HepG2 (cell line): Measurements from ENCODE around the gene KAT14. TPM values are rescaled to one million over a fixed set of nuclear protein-coding genes. Genes with fewer than 3 reads are reported as not detected.
A peak's percentile ranks its signal among the peaks of the same experiment; 100 is the strongest.

Source experiments
- ADNP ChIP-seq: sonication (generic); formaldehyde crosslinking; IDR thresholded peaks from 2 replicates; pipeline ENCODE4 v1.4.0; 2020; ENCODE audit warnings: missing genetic modification reagents
- BCL6 ChIP-seq: IDR thresholded peaks from 2 replicates; pipeline ENCODE4 v1.6.1; 2016; ENCODE audit warnings: missing genetic modification reagents, missing compliant biosample characterization
- ELF1 ChIP-seq: sonication (generic); formaldehyde crosslinking; IDR thresholded peaks from 2 replicates; pipeline ENCODE4 v1.4.0; 2020; ENCODE audit warnings: missing genetic modification reagents
- FOSL2 ChIP-seq: sonication (generic); formaldehyde crosslinking; IDR thresholded peaks from 2 replicates; pipeline ENCODE4 v1.4.0; 2020; ENCODE audit warnings: missing genetic modification reagents
- GFI1 ChIP-seq: sonication (generic); formaldehyde crosslinking; IDR thresholded peaks from 2 replicates; pipeline ENCODE4 v1.5.0; 2020; ENCODE audit warnings: missing genetic modification reagents, mild to moderate bottlenecking, borderline replicate concordance
- KDM1A ChIP-seq: IDR thresholded peaks from 2 replicates; pipeline ENCODE4 v1.6.1; 2016; ENCODE audit warnings: missing compliant biosample characterization
- MIXL1 ChIP-seq: IDR thresholded peaks from 2 replicates; pipeline ENCODE4 v1.6.1; 2016
- MTF2 ChIP-seq: sonication (generic); formaldehyde crosslinking; IDR thresholded peaks from 2 replicates; pipeline ENCODE4 v1.5.0; 2020; ENCODE audit warnings: missing genetic modification reagents, borderline replicate concordance
- RARA ChIP-seq: IDR thresholded peaks from 2 replicates; pipeline ENCODE4 v1.6.1; 2016; ENCODE audit warnings: missing genetic modification reagents, missing compliant biosample characterization
- RFX3 ChIP-seq: IDR thresholded peaks from 2 replicates; pipeline ENCODE4 v1.6.1; 2016; ENCODE audit warnings: missing biosample characterization, missing genetic modification reagents
- SAFB2 ChIP-seq: sonication (generic); formaldehyde crosslinking; IDR thresholded peaks from 2 replicates; pipeline ENCODE4 v1.5.1; 2020; ENCODE audit warnings: missing genetic modification reagents, low read depth, mild to moderate bottlenecking, borderline replicate concordance
- SALL1 ChIP-seq: sonication (generic); formaldehyde crosslinking; IDR thresholded peaks from 2 replicates; pipeline ENCODE4 v1.8.0; 2022; ENCODE audit warnings: mild to moderate bottlenecking, missing genetic modification reagents
- SMAD3 ChIP-seq: sonication (generic); formaldehyde crosslinking; IDR thresholded peaks from 2 replicates; pipeline ENCODE4 v1.4.0; 2020; ENCODE audit warnings: missing genetic modification reagents
- SMYD3 ChIP-seq: sonication (generic); formaldehyde crosslinking; IDR thresholded peaks from 2 replicates; pipeline ENCODE4 v1.8.1; 2023; ENCODE audit warnings: mild to moderate bottlenecking, missing genetic modification reagents
- TBX2 ChIP-seq: sonication (generic); formaldehyde crosslinking; IDR thresholded peaks from 2 replicates; pipeline ENCODE4 v1.5.0; 2020; ENCODE audit warnings: missing genetic modification reagents, mild to moderate bottlenecking, borderline replicate concordance
- TOE1 ChIP-seq: sonication (generic); formaldehyde crosslinking; IDR thresholded peaks from 2 replicates; pipeline ENCODE4 v1.4.0; 2020; ENCODE audit warnings: mild to moderate bottlenecking, missing genetic modification reagents
- U2AF1 ChIP-seq: fragments of 200-400 bp; formaldehyde crosslinking; optimal IDR thresholded peaks from 2 replicates; pipeline ENCODE3; 2017; ENCODE audit warnings: mild to moderate bottlenecking, low read depth, low read length
- ZNF121 ChIP-seq: sonication (generic); formaldehyde crosslinking; IDR thresholded peaks from 2 replicates; pipeline ENCODE4 v1.5.0; 2020; ENCODE audit warnings: mild to moderate bottlenecking, missing genetic modification reagents
- ZNF335 ChIP-seq: sonication (generic); formaldehyde crosslinking; IDR thresholded peaks from 2 replicates; pipeline ENCODE4 v1.4.0; 2020; ENCODE audit warnings: missing genetic modification reagents
- ZNF337 ChIP-seq: sonication (generic); formaldehyde crosslinking; IDR thresholded peaks from 2 replicates; pipeline ENCODE4 v1.5.1; 2020; ENCODE audit warnings: missing genetic modification reagents, low read depth, mild to moderate bottlenecking, borderline replicate concordance
- ZNF350 ChIP-seq: sonication (generic); formaldehyde crosslinking; IDR thresholded peaks from 2 replicates; pipeline ENCODE4 v1.4.0; 2020; ENCODE audit warnings: mild to moderate bottlenecking, low read depth, missing genetic modification reagents, borderline replicate concordance
- ZNF44 ChIP-seq: sonication (generic); formaldehyde crosslinking; IDR thresholded peaks from 2 replicates; pipeline ENCODE4 v1.5.1; 2020; ENCODE audit warnings: mild to moderate bottlenecking, missing genetic modification reagents
- ZNF644 ChIP-seq: IDR thresholded peaks from 2 replicates; pipeline ENCODE4 v1.6.1; 2016; ENCODE audit warnings: low read depth
- ZNF713 ChIP-seq: sonication (generic); formaldehyde crosslinking; IDR thresholded peaks from 2 replicates; pipeline ENCODE4 v1.4.0; 2020; ENCODE audit warnings: mild to moderate bottlenecking, missing genetic modification reagents
- ZNF773 ChIP-seq: sonication (generic); formaldehyde crosslinking; IDR thresholded peaks from 2 replicates; pipeline ENCODE4 v1.4.0; 2020; ENCODE audit warnings: missing genetic modification reagents, borderline replicate concordance
- ZNF792 ChIP-seq: IDR thresholded peaks from 2 replicates; pipeline ENCODE4 v1.6.1; 2016
- polyA plus RNA-seq, 8 experiments: library from polyadenylated mRNA; depleted of rRNA in 3 of 8; stranded (reverse) in 7 of 8; unstranded in 1 of 8; fragments of >200 nt; fragmentation: Illumina TruSeq in 4 of 8; extraction: Trizol in 4 of 8; gene quantifications; 2 replicates each; pipeline versions ENCODE4 v1.2.1 to v1.2.3, GENCODE V29; 2011 to 2016; ENCODE audit warnings: low read depth in 4 of 8, missing spikeins in 1 of 8, mixed read lengths in 1 of 8; ENCODE audit not compliant: insufficient read depth in 1 of 8
- total RNA-seq, 5 experiments: library from RNA; depleted of rRNA; stranded (reverse); fragments of >200 nt; fragmentation: Illumina TruSeq; extraction: Trizol; gene quantifications; 2 replicates each; pipeline ENCODE4 v1.2.3, GENCODE V29; 2016; ENCODE audit warnings: low read depth in 1 of 5
- TF ChIP-seq, protein P1 (sequence below): sonication (generic); formaldehyde crosslinking; conservative IDR thresholded peaks from 2 replicates; pipeline ENCODE4 v1.8.0; 2022; ENCODE audit warnings: mild to moderate bottlenecking, moderate library complexity, missing genetic modification reagents
- TF ChIP-seq, protein P2 (sequence below): IDR thresholded peaks from 2 replicates; pipeline ENCODE4 v1.6.1; 2018; ENCODE audit warnings: missing genetic modification reagents
- TF ChIP-seq, protein P3 (sequence below): sonication (generic); formaldehyde crosslinking; IDR thresholded peaks from 2 replicates; pipeline ENCODE4 v1.4.0; 2020; ENCODE audit warnings: missing genetic modification reagents

The KAT14 gene
- total and polyA plus RNA-seq, 2 of the 13 experiments (the other 11 are each of a cell fraction or from before 2014, with no cell fraction given) = 5.1 to 15.1 TPM

DNA sequence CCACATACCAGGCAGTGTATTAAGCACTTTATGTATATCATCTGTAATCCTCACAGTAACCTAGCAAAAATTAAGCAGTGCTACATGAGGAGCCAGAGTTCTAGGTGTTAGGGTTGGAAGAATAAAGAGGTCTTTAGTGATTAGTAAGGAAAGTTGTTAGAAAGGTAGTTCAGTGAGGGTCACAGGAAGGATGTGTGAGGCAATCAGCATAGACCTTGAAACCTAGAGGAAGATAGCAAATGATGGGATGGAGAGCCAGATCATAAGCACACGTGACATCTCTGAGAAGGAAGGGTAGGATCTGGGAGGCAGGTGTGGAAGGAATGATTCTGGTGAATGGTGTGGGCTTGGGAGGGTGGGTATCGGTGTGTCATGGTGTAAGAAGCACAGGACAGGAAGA is 2.2 kb downstream of the KAT14 start (continued):
- TF ChIP-seq MTF2 (CRISPR knock-in tag) = no peak
- TF ChIP-seq U2AF1 = no peak
- 0 out of 2 replicates have a peak, but pooled peaks have one; percentile 42 for TF ChIP-seq TBX2 (CRISPR knock-in tag)
- TF ChIP-seq ZNF121 (CRISPR knock-in tag) = no peak
- no peak for TF ChIP-seq ZNF713 (CRISPR knock-in tag)
- TF ChIP-seq ZNF792 (CRISPR knock-in tag) = no peak
- no peak for TF ChIP-seq ZNF337 (CRISPR knock-in tag)
- TF ChIP-seq ADNP (CRISPR knock-in tag) = no peak
- TF ChIP-seq, protein P1, sequence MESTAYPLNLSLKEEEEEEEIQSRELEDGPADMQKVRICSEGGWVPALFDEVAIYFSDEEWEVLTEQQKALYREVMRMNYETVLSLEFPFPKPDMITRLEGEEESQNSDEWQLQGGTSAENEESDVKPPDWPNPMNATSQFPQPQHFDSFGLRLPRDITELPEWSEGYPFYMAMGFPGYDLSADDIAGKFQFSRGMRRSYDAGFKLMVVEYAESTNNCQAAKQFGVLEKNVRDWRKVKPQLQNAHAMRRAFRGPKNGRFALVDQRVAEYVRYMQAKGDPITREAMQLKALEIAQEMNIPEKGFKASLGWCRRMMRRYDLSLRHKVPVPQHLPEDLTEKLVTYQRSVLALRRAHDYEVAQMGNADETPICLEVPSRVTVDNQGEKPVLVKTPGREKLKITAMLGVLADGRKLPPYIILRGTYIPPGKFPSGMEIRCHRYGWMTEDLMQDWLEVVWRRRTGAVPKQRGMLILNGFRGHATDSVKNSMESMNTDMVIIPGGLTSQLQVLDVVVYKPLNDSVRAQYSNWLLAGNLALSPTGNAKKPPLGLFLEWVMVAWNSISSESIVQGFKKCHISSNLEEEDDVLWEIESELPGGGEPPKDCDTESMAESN (CRISPR knock-in tag) = no peak
- TF ChIP-seq MIXL1 = 0 out of 2 replicates have a peak, but pooled peaks have one; percentile 32
- no peak for TF ChIP-seq ZNF44 (CRISPR knock-in tag)
- no peak for TF ChIP-seq RFX3
- peak; percentile 33; the same call in 1 of the 2 replicates for TF ChIP-seq SMYD3 (CRISPR knock-in tag)
- TF ChIP-seq ELF1 (CRISPR knock-in tag) = no peak
- peak; percentile 62 for TF ChIP-seq BCL6 (CRISPR knock-in tag)
- TF ChIP-seq KDM1A (CRISPR knock-in tag) = no peak
- TF ChIP-seq GFI1 = no peak
- TF ChIP-seq, protein P2, sequence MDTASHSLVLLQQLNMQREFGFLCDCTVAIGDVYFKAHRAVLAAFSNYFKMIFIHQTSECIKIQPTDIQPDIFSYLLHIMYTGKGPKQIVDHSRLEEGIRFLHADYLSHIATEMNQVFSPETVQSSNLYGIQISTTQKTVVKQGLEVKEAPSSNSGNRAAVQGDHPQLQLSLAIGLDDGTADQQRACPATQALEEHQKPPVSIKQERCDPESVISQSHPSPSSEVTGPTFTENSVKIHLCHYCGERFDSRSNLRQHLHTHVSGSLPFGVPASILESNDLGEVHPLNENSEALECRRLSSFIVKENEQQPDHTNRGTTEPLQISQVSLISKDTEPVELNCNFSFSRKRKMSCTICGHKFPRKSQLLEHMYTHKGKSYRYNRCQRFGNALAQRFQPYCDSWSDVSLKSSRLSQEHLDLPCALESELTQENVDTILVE (CRISPR knock-in tag) = no peak
- no peak for TF ChIP-seq SAFB2 (CRISPR knock-in tag)
- no peak for TF ChIP-seq ZNF644
- TF ChIP-seq SMAD3 = no peak
- TF ChIP-seq ZNF773 = no peak
- TF ChIP-seq ZNF350 (CRISPR knock-in tag) = no peak
- no peak for TF ChIP-seq TOE1 (CRISPR knock-in tag)
- TF ChIP-seq ZNF335 = no peak
- TF ChIP-seq SALL1 (CRISPR knock-in tag) = no peak
- no peak for TF ChIP-seq FOSL2 (CRISPR knock-in tag)
- TF ChIP-seq, protein P3, sequence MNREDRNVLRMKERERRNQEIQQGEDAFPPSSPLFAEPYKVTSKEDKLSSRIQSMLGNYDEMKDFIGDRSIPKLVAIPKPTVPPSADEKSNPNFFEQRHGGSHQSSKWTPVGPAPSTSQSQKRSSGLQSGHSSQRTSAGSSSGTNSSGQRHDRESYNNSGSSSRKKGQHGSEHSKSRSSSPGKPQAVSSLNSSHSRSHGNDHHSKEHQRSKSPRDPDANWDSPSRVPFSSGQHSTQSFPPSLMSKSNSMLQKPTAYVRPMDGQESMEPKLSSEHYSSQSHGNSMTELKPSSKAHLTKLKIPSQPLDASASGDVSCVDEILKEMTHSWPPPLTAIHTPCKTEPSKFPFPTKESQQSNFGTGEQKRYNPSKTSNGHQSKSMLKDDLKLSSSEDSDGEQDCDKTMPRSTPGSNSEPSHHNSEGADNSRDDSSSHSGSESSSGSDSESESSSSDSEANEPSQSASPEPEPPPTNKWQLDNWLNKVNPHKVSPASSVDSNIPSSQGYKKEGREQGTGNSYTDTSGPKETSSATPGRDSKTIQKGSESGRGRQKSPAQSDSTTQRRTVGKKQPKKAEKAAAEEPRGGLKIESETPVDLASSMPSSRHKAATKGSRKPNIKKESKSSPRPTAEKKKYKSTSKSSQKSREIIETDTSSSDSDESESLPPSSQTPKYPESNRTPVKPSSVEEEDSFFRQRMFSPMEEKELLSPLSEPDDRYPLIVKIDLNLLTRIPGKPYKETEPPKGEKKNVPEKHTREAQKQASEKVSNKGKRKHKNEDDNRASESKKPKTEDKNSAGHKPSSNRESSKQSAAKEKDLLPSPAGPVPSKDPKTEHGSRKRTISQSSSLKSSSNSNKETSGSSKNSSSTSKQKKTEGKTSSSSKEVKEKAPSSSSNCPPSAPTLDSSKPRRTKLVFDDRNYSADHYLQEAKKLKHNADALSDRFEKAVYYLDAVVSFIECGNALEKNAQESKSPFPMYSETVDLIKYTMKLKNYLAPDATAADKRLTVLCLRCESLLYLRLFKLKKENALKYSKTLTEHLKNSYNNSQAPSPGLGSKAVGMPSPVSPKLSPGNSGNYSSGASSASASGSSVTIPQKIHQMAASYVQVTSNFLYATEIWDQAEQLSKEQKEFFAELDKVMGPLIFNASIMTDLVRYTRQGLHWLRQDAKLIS = no peak
- peak; percentile 75 for TF ChIP-seq RARA (CRISPR knock-in tag)
